Measurements from ENCODE around the gene ITCH.
A peak's percentile ranks its signal among the peaks of the same experiment; 100 is the strongest.
"Not testable (repeated sequence)": the region's sequence is repeated elsewhere in the genome, so short reads cannot be mapped to it uniquely, and the experiment has no call there.

ITCH gene

GRCh38 chr20:34507702-34508413 lies 144.8 kb downstream of the ITCH start:
- no peak for DNase-seq (ENCODE audit: low read depth in 3 of 3, low spot score in 1 of 3)

- no peak for DNase-seq (ENCODE audit: low read depth in 3 of 3, low spot score in 1 of 3)
These were observed 147.5 kb downstream of the ITCH start for GRCh38 chr20:34510575-34510974.

GRCh38 chr20:34511891-34512265 lies 148.8 kb downstream of the ITCH start:
- no peak for DNase-seq (ENCODE audit: low read depth in 3 of 3, low spot score in 1 of 3)

- no peak for DNase-seq (ENCODE audit: low read depth in 3 of 3, low spot score in 1 of 3)
These were observed 149.3 kb downstream of the ITCH start for GRCh38 chr20:34512266-34512954.

- DNase-seq (ENCODE audit: low read depth in 3 of 3, low spot score in 1 of 3), result no peak
These were observed 149.9 kb downstream of the ITCH start for GRCh38 chr20:34512955-34513419.

GRCh38 chr20:34514034-34514433 lies 151.0 kb downstream of the ITCH start:
- not testable (repeated sequence) for DNase-seq (ENCODE audit: low read depth in 3 of 3, low spot score in 1 of 3)

GRCh38 chr20:34514897-34515483 lies 151.9 kb downstream of the ITCH start:
- no peak for DNase-seq (ENCODE audit: low read depth in 3 of 3, low spot score in 1 of 3)

GRCh38 chr20:34515484-34516246 lies 152.6 kb downstream of the ITCH start:
- peak in 2 of 3 donors; percentile 33 to 54 for DNase-seq (ENCODE audit: low read depth in 3 of 3, low spot score in 1 of 3)

GRCh38 chr20:34516247-34517113 lies 153.4 kb downstream of the ITCH start, which contains the start of gene DYNLRB1:
Gene DYNLRB1 (plus strand): TSS chr20:34516422. CDS start chr20:34516459, 37 bp downstream.
- peak; percentile 87 to 91 (median 88) for DNase-seq (ENCODE audit: low read depth in 3 of 3, low spot score in 1 of 3)

- no peak for DNase-seq (ENCODE audit: low read depth in 3 of 3, low spot score in 1 of 3)
These were observed 154.0 kb downstream of the ITCH start for GRCh38 chr20:34517114-34517505.

- not testable (repeated sequence) for DNase-seq (ENCODE audit: low read depth in 3 of 3, low spot score in 1 of 3)
These were observed 155.8 kb downstream of the ITCH start for GRCh38 chr20:34518863-34519262.

- DNase-seq (ENCODE audit: low read depth in 3 of 3, low spot score in 1 of 3), result not testable (repeated sequence)
These were observed 156.8 kb downstream of the ITCH start for GRCh38 chr20:34519841-34520240.

GRCh38 chr20:34522969-34523871 lies 160.1 kb downstream of the ITCH start:
- peak in 1 of 3 donors; percentile 43 for DNase-seq (ENCODE audit: low read depth in 3 of 3, low spot score in 1 of 3)

GRCh38 chr20:34524426-34524825 lies 161.4 kb downstream of the ITCH start:
- DNase-seq (ENCODE audit: low read depth in 3 of 3, low spot score in 1 of 3), result no peak

GRCh38 chr20:34525342-34525708 lies 162.3 kb downstream of the ITCH start:
- DNase-seq (ENCODE audit: low read depth in 3 of 3, low spot score in 1 of 3), result no peak

- DNase-seq (ENCODE audit: low read depth in 3 of 3, low spot score in 1 of 3), result no peak
These were observed 162.8 kb downstream of the ITCH start for GRCh38 chr20:34525709-34526416.

- no peak for DNase-seq (ENCODE audit: low read depth in 3 of 3, low spot score in 1 of 3)
These were observed 163.4 kb downstream of the ITCH start for GRCh38 chr20:34526466-34526865.

GRCh38 chr20:34527016-34527415 lies 163.9 kb downstream of the ITCH start:
- DNase-seq (ENCODE audit: low read depth in 3 of 3, low spot score in 1 of 3), result no peak

GRCh38 chr20:34528921-34529297 lies 165.8 kb downstream of the ITCH start:
- no peak for DNase-seq (ENCODE audit: low read depth in 3 of 3, low spot score in 1 of 3)

Data from stimulated activated CD4-positive, alpha-beta T cell treated with anti-CD3 and anti-CD28 coated beads, TNF-alpha, amount 100 ng/mL, for 1 hour (primary cell).